Cardiac ventricle fibroblast (primary cell): ENCODE measurements around the gene ACOXL. TPM values are rescaled to one million over a fixed set of nuclear protein-coding genes. Genes with fewer than 3 reads are reported as not detected.

ENCODE experiments used
- total RNA-seq: library from RNA; depleted of rRNA; stranded (reverse); fragments of >200 nt; gene quantifications from 2 replicates; pipeline ENCODE4 v1.2.3, GENCODE V29; 2015

Gene ACOXL
- not detected in 2 replicates for total RNA-seq

GRCh38 chr2:110732422-110733413, at the start of gene ACOXL:
Gene ACOXL, plus strand, starts transcription at chr2:110732573. Its CDS starts 35,817 bp downstream, at chr2:110768390.

DNA sequence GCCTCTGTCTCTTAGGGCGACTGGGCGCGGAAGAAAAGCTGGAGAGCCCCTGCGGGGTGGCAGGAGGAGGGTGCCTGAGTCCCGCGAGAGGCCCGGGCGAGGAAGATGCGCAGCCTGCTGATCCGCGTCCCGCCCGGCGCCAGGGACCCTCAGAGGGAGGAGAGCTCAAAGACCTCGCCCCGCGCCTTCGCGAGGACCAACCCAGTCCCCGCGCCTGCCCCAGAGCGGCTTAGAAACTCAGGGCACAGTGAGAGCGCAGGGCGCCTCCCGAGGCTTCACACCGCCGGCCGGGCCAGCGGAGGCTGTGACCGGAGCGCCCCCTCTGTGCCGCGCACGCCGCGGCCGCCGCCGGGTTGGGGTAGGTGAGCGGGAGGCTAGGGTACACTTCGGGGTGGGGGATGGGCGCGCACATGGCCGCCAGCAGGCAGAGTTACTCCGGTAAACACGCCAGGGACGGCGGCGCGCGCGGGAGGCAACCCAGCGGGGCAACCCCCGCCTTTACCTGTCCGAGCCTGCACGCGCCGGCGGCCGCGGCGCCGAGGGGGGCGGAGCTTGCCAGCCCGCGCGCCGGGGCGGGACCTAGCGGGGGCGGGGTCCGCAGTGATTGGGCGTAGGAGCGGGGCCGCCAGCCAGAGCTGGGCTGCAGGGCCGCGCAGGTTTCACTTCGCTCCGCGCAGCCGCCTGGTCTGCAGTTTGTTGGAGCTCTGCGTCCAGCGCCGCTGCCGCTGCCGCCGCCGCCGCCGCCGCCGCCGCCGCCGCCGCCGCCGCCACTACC, 388.1 kb downstream of the ACOXL start, which contains the start of gene BCL2L11:
TSS of gene BCL2L11 (plus strand) at position 662 of the 775 bp plus-strand sequence. CDS start 2,832 bp downstream, outside the sequence.

Other genes starting within 250 kb of the ACOXL start
- gene RGPD6, start 155.4 kb upstream of the ACOXL start, total RNA-seq: 9.8 and 13.5 TPM in 2 replicates
- 2.2 and 2.5 TPM in 2 replicates for gene BUB1, start 54.5 kb upstream of the ACOXL start, total RNA-seq